GM19455 (cell line): Measurements from ENCODE around the gene SEMA7A.
A peak's percentile ranks its signal among the peaks of the same experiment; 100 is the strongest.

ENCODE experiments used
- ATAC-seq: cut with Tn5 transposase; IDR thresholded peaks from one replicate; pipeline ENCODE4 v1.9.1; 2021; ENCODE audit not compliant: unreplicated experiment

The SEMA7A gene

DNA sequence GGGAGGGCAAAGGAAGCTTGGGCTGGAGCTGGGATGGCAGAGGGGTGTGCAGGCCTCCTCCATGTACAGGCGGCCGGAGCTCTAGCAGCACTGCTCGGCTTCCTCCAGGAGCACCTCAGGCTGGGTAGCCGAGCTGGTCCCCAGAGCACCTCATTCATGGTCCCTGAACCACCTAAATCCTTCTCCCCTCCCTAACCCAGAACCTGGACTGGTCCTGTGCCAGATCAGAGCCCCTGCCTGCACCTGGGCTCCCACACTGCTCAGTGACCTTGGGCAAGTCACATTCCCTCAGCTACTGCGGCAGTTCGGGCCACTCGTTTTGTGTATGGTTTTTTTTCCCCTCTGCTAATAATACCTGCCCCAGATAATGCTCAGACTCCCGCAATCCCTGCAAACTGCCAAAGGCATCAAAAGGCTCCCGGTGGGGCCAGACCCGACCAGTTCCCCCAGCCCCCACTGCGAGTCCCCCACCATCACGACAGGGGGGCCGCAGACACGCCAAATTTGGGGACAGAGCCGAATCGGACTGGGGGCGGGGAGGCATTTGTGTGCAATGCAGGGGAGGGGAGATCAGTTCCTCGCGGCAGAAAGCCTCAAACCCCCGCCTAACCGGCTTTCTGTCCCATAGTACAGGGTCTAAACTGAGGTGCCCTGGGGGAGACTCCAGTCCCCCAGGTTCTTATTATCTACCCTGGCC is 1.3 kb downstream of the SEMA7A start:
- no peak for ATAC-seq

DNA sequence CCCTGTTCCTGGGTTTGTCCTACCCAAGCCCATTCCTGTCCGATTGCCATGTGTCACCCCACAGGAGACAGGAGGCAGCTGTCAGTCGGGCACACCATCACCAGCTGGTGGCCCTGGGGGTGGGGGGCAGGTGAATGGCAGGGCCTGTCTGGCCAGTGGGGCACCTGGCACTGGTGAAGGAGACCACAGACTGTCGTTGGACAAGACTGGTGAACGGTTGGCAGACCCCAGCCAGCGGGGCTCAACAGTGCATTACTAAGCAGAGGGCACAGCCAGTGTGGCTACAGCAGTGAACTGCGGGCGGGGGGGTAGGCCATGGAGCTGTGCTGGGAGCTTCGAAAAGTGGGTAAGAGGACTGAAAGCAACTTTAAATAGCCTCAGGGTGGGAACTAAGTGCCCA is 2.1 kb downstream of the SEMA7A start:
- no peak for ATAC-seq

DNA sequence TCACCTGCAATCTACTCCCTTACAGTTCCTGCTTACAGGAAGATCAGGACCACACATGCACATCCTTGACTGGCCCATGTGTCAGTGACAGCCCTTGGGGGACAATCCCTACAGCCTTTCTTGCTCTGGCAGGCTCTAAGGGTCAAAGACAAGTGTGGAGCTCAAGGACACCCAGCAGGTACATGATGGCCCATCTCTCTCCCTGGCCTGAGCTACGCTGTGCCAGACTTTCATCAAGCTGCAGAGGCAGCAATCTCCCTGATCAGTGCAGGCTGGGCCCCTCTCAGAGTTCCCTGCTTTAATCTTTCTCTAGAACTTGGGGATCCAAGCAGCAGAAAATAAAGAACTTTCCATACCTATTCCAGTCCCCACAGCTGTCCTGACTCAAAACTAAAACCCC is 2.6 kb downstream of the SEMA7A start:
- no peak for ATAC-seq

DNA sequence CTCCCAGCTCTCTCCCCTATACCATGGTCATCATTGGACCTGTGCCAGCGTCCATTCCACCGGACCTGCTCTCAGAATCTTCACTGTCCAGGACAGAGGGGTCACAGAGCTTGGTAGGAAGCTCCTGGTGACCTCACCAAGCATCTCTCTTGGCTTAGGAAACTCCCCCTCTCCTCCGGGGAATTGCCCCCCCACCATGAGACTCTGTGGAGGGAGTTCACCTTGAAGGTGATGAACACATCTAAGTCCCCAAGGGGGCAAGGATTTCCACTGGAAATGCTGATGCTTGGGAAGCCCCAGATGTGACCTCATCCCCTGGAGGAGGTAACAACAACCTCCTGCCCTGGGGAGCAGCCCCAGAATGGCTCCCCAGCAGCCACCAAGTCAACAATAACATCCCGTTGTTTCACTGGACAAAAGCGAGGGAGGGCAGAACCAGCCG is 3.2 kb downstream of the SEMA7A start:
- ATAC-seq: no peak

DNA sequence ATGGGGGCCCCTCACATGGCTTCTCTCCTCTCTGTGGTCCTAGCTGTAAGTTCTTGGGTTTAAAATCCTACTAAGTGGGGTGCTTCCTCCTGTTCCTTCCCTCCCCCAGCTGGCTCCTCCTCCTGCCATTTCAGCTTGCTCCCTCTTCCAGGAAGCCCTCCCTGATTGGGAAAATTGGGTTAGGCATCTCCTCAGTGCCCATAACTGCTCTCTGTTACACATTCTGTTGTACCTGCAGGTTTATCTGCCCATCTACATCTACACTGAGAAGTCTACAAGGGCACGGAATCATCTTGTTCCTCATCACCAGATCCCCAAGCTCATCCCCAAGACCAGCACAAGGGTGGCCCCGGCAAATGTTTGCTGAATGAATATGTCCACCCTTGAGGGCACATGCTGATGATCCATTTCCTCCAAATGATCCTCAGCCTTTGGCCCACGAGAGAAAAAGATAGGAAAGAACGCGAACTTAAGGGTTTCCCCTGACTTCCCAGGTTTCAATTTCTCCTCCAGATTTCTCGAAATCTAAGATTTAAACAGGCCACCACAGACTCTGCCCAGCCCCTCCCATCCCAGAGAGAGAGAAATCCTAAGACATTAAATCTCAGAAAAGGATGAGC is 3.9 kb downstream of the SEMA7A start:
- no peak for ATAC-seq

DNA sequence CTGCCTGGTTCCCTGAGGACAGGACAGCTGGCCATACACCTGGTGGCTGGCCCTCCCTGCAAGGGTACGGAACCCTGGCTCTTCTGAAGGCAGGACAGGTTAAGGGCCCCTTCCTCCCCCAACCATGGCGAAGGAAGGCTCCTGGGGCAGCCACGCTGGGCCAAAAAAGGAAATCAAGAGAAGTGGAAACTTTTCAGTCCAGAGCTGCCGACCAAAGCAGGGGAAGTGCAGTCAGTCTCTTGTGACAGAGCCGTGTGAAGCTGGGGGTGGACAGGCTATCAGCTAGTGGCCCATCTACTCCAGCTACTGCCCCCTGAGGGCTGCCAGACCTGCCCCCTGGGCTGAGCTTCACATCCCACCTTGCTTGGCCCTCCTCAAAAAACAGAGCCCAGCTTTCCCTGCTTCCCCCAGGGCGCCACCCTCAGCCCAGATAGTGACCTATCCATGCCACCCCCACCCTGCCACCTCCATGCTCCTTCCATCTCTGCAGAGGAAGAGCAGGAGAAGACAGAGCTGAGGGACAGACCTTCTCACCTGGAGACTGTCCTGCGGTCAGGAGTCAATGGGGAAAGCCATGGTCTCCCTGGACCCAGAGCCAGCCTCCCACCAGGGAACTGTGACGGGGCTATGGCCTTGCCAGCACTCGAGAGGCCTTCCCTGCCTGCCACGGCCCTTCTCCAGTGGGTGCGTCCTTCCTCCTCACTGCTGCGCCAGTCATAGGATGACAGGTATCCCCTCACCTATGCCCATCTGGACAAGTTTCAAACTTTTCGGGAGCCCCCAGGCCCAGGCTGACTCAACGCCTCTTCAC is 4.6 kb downstream of the SEMA7A start:
- ATAC-seq: no peak

DNA sequence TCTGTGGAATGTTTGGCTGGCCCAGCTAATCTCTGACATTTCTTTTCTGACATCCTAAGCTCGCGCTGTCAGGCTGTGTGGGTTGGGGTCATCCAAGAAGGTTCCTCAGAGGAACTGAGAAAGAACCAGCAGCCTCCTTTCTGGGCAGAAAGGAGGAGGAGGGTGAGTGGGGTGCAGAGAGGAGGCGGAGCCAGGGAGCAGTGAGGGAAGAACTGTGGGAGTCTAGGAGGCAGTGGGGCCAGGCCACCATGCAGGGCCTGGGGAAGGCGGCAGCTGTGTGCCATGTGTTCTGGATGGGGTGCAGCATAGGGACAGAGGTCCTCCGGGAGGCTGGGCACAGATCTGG is 5.3 kb downstream of the SEMA7A start:
- ATAC-seq: peak; percentile 42

DNA sequence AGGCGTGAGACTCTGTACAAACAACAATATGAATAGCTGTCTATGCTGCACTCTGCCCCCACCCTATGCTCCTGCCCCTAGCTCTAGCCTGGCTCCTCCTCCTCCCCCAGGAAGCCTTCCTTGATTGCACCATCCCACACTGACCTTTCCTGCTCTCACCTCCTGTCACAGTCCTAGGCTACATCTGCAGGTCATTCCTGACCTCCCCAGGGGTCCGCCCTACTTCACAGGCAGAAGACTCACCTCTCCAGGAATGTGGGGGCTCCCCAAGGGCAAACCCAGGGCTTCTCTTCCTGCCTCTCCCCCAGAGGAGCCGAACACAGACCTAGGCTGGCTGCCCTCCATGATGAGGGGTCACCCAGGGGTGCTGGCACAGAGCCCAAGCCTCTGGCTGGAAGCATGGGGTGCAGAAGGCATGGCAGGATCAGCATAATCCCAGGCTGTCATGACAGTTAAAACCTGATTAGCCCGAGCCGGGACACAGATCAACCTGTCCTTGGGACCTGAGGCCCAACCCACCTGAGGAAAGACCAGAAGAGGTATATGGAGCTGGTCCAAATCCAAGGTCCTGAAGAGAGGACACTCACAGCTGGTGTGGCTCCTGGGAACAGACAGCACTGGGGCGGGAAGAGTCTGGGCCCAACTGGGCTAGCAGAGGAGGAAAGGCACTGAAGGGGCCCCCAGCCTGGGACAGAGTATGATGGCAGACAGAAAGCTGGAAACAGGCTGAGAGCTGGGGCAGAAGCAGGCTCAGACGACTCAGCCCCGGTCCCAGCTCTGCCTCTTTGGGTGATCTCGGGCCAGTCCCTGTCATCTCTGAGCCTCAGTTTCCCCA is 5.9 kb downstream of the SEMA7A start:
- no peak for ATAC-seq

DNA sequence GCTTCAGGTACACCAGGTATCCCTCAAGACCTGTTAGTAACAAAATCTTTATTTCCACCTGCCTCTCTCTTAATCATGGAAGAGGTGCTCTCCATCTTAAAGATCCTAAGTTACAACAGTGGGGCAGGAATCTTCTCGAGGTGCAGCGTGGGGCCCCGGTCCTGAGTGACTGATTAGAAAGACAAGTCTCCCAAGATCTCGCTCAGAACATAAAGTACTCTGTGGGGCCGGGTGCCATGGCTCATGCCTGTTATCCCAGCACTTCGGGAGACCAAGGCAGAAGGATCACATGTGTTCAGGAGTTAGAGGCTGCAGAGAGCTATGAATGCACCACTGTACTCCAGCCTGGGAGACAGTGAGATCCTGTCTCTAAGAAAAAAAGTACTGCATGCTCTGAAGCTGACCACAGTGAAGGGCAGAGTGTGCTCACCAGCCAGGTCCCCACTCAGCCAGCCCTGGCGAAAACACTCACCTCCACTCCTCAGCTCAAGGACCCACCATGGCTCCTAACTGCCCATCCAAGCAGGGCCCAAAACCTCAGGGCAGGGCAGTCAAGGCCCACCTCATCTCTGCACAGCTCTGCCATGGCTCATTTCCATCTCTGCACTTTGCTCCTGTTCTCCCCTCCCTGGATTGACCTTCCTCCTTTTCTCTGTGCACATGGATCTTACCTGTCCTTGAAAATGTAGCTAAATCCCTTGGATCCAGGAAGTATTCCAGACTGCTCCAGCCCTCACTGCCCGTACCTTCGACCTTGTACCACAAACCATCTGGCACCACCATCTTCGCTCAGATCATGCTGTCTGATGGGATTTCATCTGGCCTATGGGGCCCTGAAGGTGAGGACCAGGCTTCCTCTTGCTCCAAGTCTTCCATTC is 7.1 kb downstream of the SEMA7A start:
- ATAC-seq: no peak

DNA sequence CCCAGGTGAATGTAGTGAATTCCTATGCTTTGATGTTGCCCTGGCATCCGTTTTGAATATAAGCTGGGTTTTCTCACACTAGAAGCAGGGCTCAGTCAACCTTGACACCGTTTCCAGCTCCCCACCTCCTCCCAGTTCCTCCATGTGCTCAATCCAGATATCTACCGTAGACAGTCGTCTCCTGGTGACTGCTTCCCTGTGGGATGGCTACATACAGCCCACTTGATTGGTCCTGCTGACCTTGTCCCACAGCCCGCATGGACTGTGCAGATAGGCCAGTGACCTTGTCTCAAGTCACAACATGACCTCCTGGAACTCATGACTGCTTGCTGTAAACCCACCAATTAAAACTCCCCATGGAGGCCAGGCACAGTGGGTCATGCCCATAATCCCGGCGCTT is 8.1 kb downstream of the SEMA7A start:
- no peak for ATAC-seq

DNA sequence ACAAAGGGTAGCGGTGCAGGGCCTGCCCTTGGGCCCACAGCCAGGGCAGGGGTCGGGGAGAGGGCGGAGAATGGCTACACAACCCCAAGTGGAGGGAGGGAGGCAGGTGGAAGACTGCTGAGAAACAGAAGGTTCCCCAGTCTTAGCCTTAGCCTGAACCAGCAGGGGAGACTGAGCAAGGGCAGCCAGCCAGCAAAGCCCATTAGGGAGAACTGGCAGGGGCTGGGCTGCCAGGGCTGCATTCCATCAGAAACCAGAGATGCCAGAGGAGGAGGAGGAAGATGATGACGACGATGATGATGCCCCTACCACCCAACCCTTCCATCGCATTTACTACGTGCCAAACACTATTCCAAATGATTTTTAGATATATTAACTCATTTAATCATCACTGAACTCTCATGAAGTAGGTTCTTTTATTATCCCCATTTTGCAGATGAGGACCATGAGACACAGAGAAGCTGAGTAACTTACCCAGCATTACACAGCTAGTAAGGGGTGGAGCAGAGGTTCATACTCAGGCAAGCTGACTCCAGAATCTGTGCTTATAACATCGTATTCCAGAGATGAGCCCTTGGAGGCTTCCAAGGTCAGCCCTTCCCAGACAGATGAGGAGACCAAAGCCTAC is 8.7 kb downstream of the SEMA7A start:
- ATAC-seq: no peak

DNA sequence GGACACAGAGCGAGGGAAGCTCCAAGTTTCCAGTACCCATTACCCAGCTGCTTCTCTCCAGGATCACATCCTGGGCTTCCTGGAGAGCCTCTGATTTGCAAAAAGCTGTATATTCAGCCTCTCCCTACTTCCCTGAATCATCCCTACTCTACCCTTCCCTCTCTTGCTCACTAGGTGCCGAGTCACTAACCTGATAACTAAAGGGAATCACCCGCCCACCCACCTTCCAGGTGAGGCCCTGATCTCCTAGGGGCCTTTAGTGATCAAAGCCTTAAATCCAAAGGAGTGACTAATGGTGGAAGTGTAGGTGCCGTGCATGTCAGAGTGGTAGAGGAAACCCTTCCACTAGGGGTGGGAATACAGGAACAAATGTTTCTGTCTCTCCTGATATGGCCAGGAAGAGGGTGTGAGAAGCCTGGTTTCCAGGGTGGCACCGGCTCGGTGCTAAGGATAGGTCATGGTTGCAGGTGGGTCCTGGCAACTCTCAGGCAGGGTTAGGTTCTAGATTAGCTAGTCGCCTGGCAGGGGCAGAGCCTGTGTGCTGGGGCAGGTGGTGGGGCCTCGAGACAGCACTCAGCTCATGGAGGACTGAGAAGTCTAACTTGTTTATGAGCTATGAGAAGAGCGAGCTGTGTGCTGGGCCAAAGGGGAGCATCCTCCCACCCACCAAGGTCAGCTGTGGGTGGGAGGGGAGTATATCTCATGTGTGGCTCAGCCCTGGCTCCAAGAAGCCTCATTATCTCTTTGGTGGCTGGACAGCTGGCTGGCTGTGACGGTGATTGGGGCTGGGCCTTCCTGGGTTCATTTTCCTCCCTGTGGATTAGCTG is 10.1 kb downstream of the SEMA7A start:
- ATAC-seq: no peak

DNA sequence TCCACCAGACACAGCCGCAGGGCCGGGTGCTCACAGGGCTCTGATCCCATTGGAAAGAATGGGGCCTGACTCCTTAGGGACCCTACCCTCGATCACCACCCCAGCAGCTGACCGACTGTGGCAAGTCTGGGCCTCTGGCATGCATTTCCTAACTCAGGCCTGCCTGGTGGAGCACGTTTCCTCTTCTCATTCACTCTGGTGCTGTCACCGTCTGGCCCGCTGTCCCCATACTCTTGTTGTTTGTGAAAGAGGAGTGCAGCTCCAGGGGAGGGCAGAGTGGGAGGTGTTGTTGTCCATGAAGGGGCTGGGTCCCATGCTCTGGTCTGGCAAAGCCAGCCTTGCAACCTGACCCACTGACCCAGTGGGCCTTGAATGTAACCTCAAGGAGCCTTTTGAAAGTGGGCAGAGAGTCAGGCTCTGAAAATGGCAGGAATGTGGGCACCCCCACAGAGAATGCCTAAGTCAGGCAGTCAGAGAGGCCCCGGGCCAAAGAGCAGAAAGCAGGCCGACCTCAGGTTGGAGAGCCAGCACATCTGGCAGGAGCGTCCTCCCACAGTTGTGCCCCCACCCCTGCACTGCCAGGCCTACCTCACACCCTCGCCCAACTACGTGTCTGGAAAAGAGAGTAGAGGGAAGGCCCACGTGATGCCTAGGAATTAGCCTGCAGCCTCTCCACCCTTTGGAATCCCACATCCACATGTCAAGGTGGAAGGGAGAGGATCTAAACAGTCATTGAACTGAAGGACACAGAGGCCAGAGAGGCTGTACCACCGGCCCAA is 10.9 kb downstream of the SEMA7A start:
- ATAC-seq: no peak

DNA sequence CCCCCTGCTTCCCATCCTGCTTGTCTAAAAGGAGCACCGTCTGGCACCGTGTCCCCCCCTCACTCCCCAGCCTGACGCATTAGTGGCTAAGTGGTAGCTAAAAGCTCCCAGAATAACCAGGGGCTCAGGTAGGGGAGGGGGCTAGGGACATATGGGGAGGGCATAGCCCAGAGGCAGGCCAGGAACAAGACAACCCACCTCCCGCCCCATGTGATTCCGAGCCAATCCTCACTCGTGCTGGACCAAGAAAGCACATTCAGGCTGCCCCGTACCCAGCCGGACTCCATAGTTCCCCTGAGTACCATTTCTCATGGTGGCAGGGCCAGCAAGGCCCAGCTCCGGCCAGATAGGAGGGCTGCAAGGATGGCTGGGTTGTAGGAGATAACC is 11.5 kb downstream of the SEMA7A start:
- ATAC-seq: no peak

DNA sequence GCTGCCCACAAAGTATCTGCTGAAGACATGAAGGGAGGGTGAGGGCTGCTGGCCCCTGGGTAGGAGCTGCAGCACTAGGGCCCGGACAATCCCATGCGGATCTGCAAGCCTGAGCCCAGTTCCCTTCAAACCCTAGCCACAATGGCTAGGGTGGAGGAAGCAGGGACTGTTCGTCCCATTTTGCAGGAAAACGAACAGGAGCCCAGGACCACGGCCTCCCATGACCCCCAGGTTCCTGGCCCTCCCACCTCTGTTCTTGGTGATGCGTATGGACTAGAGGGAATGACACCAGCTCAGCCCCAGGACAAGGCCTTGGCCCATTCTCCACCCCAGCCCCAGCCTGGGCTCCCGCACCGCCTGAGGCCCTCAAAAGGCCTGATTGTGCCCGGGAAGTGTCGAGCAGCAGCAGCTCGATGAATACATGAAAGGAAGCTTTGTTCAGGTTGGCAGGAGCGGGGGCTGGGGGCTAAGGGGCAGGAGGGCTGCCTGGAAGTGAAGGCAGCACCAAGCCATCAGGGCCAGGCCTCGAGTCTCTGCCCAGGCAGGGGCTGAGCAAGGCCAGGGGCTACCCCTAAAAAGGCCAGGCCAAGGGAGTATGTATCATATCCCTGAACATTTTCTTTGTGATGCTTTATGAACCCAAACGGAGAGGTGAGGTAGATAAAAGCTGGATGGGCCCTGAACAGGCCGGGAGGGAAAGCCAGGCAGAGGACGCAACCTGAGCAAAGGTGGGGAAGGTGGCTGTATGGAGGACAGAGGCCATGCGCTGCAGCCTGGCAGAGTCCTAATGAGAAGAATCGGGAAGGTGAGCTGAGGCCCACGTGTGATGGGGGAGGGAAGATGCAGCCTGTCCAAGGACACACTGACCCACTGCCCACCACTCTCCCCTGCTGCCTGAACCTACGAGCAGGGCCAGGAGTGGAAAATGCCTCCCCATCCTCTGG is 12.2 kb downstream of the SEMA7A start:
- no peak for ATAC-seq

DNA sequence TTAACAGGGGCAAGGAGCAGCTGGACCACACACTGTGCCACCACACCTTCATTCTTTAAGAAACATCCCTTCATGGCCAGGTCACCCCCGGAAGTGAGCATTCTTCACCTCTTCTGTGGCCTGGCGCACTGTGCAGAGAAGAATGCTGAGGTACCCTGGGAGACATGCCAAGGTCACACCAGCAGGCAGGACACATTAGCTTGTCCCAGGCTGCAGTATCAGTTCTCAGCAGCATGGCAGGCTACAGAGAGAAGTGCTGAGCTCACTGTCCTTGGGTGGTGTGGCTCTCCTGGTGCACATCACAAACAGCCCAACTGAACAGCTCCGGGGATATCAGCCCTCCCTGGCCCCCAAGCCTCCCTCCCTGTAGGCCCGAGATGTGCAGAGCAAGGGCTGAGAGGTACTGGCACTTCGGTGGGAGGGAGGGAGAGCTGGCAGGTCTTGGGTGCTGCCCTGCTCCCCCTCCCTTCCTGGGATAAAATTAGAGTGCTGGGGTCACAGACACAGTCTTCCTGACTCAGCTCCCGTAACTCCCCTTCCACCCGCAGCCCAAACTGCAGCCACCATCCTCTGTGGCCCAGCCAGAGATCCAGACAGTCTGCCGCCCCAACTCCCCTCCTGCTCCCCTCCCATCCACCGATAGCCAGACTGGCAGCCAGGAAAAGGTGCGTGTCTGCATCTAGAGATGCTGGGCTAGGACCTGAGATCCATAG is 13.4 kb downstream of the SEMA7A start:
- no peak for ATAC-seq

DNA sequence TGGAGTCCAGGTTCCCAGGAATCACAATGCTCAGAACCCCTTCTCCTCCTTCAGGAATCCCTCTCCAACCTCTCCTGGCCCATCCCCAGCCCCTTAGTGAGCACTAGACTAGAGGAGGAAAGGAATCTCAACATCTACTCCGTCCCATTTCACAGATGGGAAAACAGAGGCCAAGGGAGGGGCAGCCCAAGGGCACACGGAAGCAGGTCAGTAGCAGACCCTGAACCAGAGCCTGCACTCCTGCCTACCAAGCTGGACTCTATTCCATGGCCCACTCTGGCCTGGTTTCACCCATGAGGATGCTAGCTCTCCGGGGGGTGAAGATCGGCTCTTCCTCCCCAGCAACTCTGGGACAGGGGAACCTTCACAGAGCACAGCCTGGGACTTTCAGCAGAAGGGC is 14.3 kb downstream of the SEMA7A start:
- no peak for ATAC-seq
